ENCODE measurements around the gene FBXL19. TPM values are rescaled to one million over a fixed set of nuclear protein-coding genes. Genes with fewer than 3 reads are reported as not detected.

The FBXL19 gene
- total and polyA plus RNA-seq, 9 of the 15 experiments (the other 6 are each of a cell fraction or from before 2014, with no cell fraction given) = 0.13 to 48.0 (median 13.5) TPM; not detected in 1

GRCh38 chr16:30985401-30986128 is 62.2 kb downstream of the FBXL19 start (continued):
- peak; percentile 55; the same call in 1 of the 2 replicates for TF ChIP-seq ZNF592 (IDR thresholded peaks at IDR 0.05)
- no peak for TF ChIP-seq XRCC5 (IDR thresholded peaks at IDR 0.05; ENCODE audit: low read depth, low read length)
- TF ChIP-seq REST (IDR thresholded peaks at IDR 0.05; ENCODE audit: borderline replicate concordance) = peak; percentile 63
- peak; percentile 62; the same call in 1 of the 2 replicates for TF ChIP-seq REST (CRISPR knock-in tag; IDR thresholded peaks at IDR 0.05; ENCODE audit: low read depth)
- TF ChIP-seq CTCFL (IDR thresholded peaks at IDR 0.05; ENCODE audit: borderline replicate concordance, insufficient read depth, low read depth, low read length, poor library complexity, severe bottlenecking) = no peak
- no peak; the same call in 1 of the 2 replicates for TF ChIP-seq HNRNPL (IDR thresholded peaks at IDR 0.05; ENCODE audit: low read depth, low read length)
- no peak for TF ChIP-seq ZNF146 (CRISPR knock-in tag; IDR thresholded peaks at IDR 0.05; ENCODE audit: unreplicated experiment)
- no peak for TF ChIP-seq TEAD2 (tag; IDR thresholded peaks at IDR 0.05)

Data from K562 (cell line).